K562 (cell line): ENCODE data around the gene TBATA. TPM values are rescaled to one million over a fixed set of nuclear protein-coding genes. Genes with fewer than 3 reads are reported as not detected.

Source experiments
- ATAC-seq: fragments of 200-7000 bp; cut with Tn5 transposase; 3 replicates; pipeline ENCODE4 v1.9.1; 2020; ENCODE audit warnings: moderate library complexity
- BruUV-seq: library from RNA; stranded (reverse); fragments of 400-500 nt; replicated peaks from 2 replicates; lab custom pipeline; 2021; lab: Mats Ljungman, UMichigan
- CTCF ChIA-PET: fragments of 300-600 bp; formaldehyde crosslinking; extraction: SDS; loops from one replicate; lab custom pipeline; 2021; ENCODE audit warnings: low intra/inter-chr PET ratio; lab: Yijun Ruan, JAX
- POLR2A ChIA-PET: fragments of 300-600, 350-650 bp; sonication (Branson Sonifier 250); formaldehyde crosslinking; extraction: SDS; loops from one replicate; lab custom pipeline; 2021; ENCODE audit warnings: antibody characterized with exemption, inconsistent platforms; lab: Yijun Ruan, JAX
- DNase-seq, 4 experiments: peaks; one replicate each; pipeline versions ENCODE4 v3.0.0 to v3.0.0-alpha.2; 2011 to 2018; ENCODE audit warnings: low spot score in 3 of 4, mixed read lengths in 3 of 4; ENCODE audit errors: extremely low read depth in 1 of 4
- FAIRE-seq: peaks from 2 replicates; lab custom pipeline; 2011; peaks lifted over from hg19 to GRCh38; lab: Jason Lieb, UNC
- H2AFZ ChIP-seq: 2 replicates; pipeline ENCODE4 v1.6.0; 2011; ENCODE audit warnings: low read depth, low read length, control low read depth, inconsistent platforms
- H3K27ac ChIP-seq: fragments of 200-600 bp; 3 replicates; pipeline ENCODE4 v1.8.0; 2011; ENCODE audit warnings: low read depth, mild to moderate bottlenecking, control low read depth, inconsistent platforms, low read length, moderate library complexity, mixed read lengths; ENCODE audit errors: extremely low read depth
- H3K27me3 ChIP-seq, 2 experiments: fragments of 300-600 bp in 1 of 2; 2 replicates in 1 of 2; 3 replicates in 1 of 2; pipeline versions ENCODE4 v1.6.0 to v1.8.0; 2011; ENCODE audit warnings: inconsistent platforms in 2 of 2, low read length in 2 of 2, mild to moderate bottlenecking in 1 of 2, mixed read lengths in 1 of 2, moderate library complexity in 1 of 2; ENCODE audit not compliant: control insufficient read depth in 2 of 2, insufficient read depth in 2 of 2
- H3K36me3 ChIP-seq: fragments of 300-600 bp; 3 replicates; pipeline ENCODE4 v1.8.0; 2011; ENCODE audit warnings: mild to moderate bottlenecking, low read length, inconsistent platforms; ENCODE audit not compliant: control insufficient read depth, insufficient read depth
- H3K4me1 ChIP-seq, 2 experiments: fragments of 200-600 bp in 1 of 2; replicated peaks in 1 of 2; 2 replicates in 1 of 2; 3 replicates in 1 of 2; pipeline versions ENCODE4 v1.5.1 to v1.8.0; 2011; ENCODE audit warnings: inconsistent platforms in 2 of 2, low read length in 2 of 2, mild to moderate bottlenecking in 1 of 2, mixed read lengths in 1 of 2, moderate library complexity in 1 of 2; ENCODE audit not compliant: control insufficient read depth in 2 of 2, insufficient read depth in 2 of 2
- H3K4me2 ChIP-seq: 2 replicates; pipeline ENCODE4 v1.6.1; 2011; ENCODE audit warnings: low read length, control low read depth, inconsistent platforms, mixed read lengths; ENCODE audit not compliant: insufficient read depth
- H3K4me3 ChIP-seq: fragments of 200-600 bp; sonication (generic), shearing (Covaris generic); 2 replicates; pipeline ENCODE4 v1.5.1; 2016; ENCODE audit warnings: control low read depth, inconsistent platforms
- H3K79me2 ChIP-seq: fragments of 200-600 bp; 3 replicates; pipeline ENCODE4 v1.8.0; 2011; ENCODE audit warnings: low read length, inconsistent platforms; ENCODE audit not compliant: control insufficient read depth, insufficient read depth
- H3K9ac ChIP-seq, 2 experiments: 2 replicates each; pipeline versions ENCODE4 v1.6.0 to v1.6.1; 2011; ENCODE audit warnings: low read depth in 2 of 2, low read length in 2 of 2, control low read depth in 1 of 2, inconsistent platforms in 1 of 2, mild to moderate bottlenecking in 1 of 2, mixed read lengths in 1 of 2; ENCODE audit not compliant: insufficient read depth in 1 of 2
- H3K9me1 ChIP-seq: one replicate; pipeline ENCODE4 v1.6.0; 2011; ENCODE audit warnings: inconsistent platforms, mild to moderate bottlenecking, low read length, moderate library complexity; ENCODE audit not compliant: control insufficient read depth, insufficient read depth
- H3K9me3 ChIP-seq: replicated peaks from 2 replicates; pipeline ENCODE4 v1.5.1; 2011; ENCODE audit warnings: low read depth, low read length, inconsistent platforms; ENCODE audit not compliant: control insufficient read depth, insufficient read depth
- H4K20me1 ChIP-seq: replicated peaks from 2 replicates; pipeline ENCODE4 v1.6.1; 2011; ENCODE audit warnings: low read length, inconsistent platforms, mixed read lengths; ENCODE audit not compliant: control insufficient read depth, insufficient read depth
- BACH1 ChIP-seq: fragments of 200-800 bp; sonication (Bioruptor generic); IDR thresholded peaks from 2 replicates; pipeline ENCODE4 v1.6.1; 2016; ENCODE audit warnings: missing genetic modification characterization, missing compliant biosample characterization
- C11orf30 ChIP-seq: fragments of 450-650 bp; IDR thresholded peaks from 2 replicates; pipeline ENCODE4 v1.6.1; 2016; ENCODE audit warnings: low read depth, mild to moderate bottlenecking
- EHMT2 ChIP-seq: fragments of 450-650 bp; IDR thresholded peaks from 2 replicates; pipeline ENCODE4 v1.6.1; 2018; ENCODE audit warnings: antibody characterized with exemption
- MAFF ChIP-seq: IDR thresholded peaks from 2 replicates; pipeline ENCODE4 v1.6.1; 2012; ENCODE audit warnings: low read length, improper control_type of control experiment
- MAFG ChIP-seq: fragments of 450-650 bp; conservative IDR thresholded peaks from 2 replicates; pipeline ENCODE4 v1.6.1; 2016; ENCODE audit warnings: missing genetic modification characterization, missing compliant biosample characterization
- MAFK ChIP-seq: IDR thresholded peaks from 2 replicates; pipeline ENCODE4 v1.6.1; 2011; ENCODE audit warnings: low read length, improper control_type of control experiment
- MEF2D ChIP-seq: conservative IDR thresholded peaks from 2 replicates; pipeline ENCODE4 v1.6.1; 2016; ENCODE audit warnings: low read depth, missing genetic modification characterization, missing compliant biosample characterization
- MTF1 ChIP-seq: fragments of 250-450 bp; sonication (Bioruptor Pico); IDR thresholded peaks from 2 replicates; pipeline ENCODE4 v1.9.0; 2021; ENCODE audit warnings: moderate library complexity, mild to moderate bottlenecking, inconsistent platforms, borderline replicate concordance
- NFE2 ChIP-seq: IDR thresholded peaks from 2 replicates; pipeline ENCODE4 v1.6.1; 2014; ENCODE audit warnings: antibody characterized with exemption, low read depth
- RFX5 ChIP-seq: IDR thresholded peaks from 2 replicates; pipeline ENCODE4 v1.6.1; 2011; ENCODE audit warnings: low read depth, mild to moderate bottlenecking, improper control_type of control experiment, low read length
- SPI1 ChIP-seq: IDR thresholded peaks from 2 replicates; pipeline ENCODE4 v1.6.1; 2011; ENCODE audit warnings: low read depth, low read length, control low read depth, borderline replicate concordance
- SUPT5H ChIP-seq: fragments of 450-650 bp; IDR thresholded peaks from 2 replicates; pipeline ENCODE4 v1.6.1; 2016
- ZNF143 ChIP-seq: sonication (generic); formaldehyde crosslinking; IDR thresholded peaks from 2 replicates; pipeline ENCODE4 v1.9.0; 2022; ENCODE audit warnings: mild to moderate bottlenecking, missing genetic modification reagents
- ZNF24 ChIP-seq: fragments of 450-650 bp; IDR thresholded peaks from 2 replicates; pipeline ENCODE4 v1.6.1; 2016
- ZNF316 ChIP-seq: fragments of 450-650 bp; IDR thresholded peaks from 2 replicates; pipeline ENCODE4 v1.6.1; 2016
- ZNF41 ChIP-seq: fragments of 250-450 bp; sonication (Bioruptor Pico); conservative IDR thresholded peaks from 2 replicates; pipeline ENCODE4 v1.4.0; 2020; ENCODE audit warnings: mild to moderate bottlenecking
- ZNF57 ChIP-seq: fragments of 450-650 bp; formaldehyde crosslinking; IDR thresholded peaks from 2 replicates; pipeline ENCODE4 v1.4.0; 2020; ENCODE audit warnings: mild to moderate bottlenecking, moderate library complexity
- WGBS: fragments of 100-300 bp; shearing (Covaris generic); methylation state at CpG from one replicate; pipeline ENCODE4 v1.1.6; 2016; ENCODE audit warnings: low coverage, mixed read lengths; ENCODE audit not compliant: insufficient coverage; ENCODE audit errors: missing lambda C conversion rate; 5-methylcytosine and 5-hydroxymethylcytosine counted together
- in situ Hi-C: fragments of 300-500 bp; cut with MboI; formaldehyde crosslinking; loops from 4 replicates; pipeline ENCODE4 v1.15.0; 2018; ENCODE audit warnings: inconsistent platforms, mixed read lengths
- intact Hi-C: fragments of 100-400 bp; cut with micrococcal nuclease; formaldehyde crosslinking; loops from 2 replicates; pipeline ENCODE4 v1.14.2; 2022
- polyA plus RNA-seq, 8 experiments: library from polyadenylated mRNA; depleted of rRNA in 4 of 8; stranded (reverse) in 5 of 8; unstranded in 3 of 8; fragments of >200 nt; fragmentation: Nextera tagmentation in 2 of 8; fragmentation: Illumina TruSeq in 1 of 8; extraction: Ambion mirVana in 2 of 8; extraction: Trizol in 1 of 8; gene quantifications; 2 replicates each; pipeline versions ENCODE4 v1.2.1 to v1.2.3, GENCODE V29; 2011 to 2014; ENCODE audit warnings: inconsistent platforms in 1 of 8, missing spikeins in 1 of 8
- total RNA-seq, 7 experiments: library from RNA; depleted of rRNA in 6 of 7; stranded (reverse); fragments of >200 nt in 6 of 7; fragmentation: Illumina TruSeq in 2 of 7; extraction: Trizol in 2 of 7; gene quantifications; 2 replicates each; pipeline versions ENCODE4 v1.2.1 to v1.2.3, GENCODE V29; 2011 to 2021; ENCODE audit warnings: low replicate concordance in 1 of 7
- TF ChIP-seq, protein P1 (sequence below): fragments of 250-450 bp; sonication (Bioruptor Pico); IDR thresholded peaks from 2 replicates; pipeline ENCODE4 v1.4.0; 2020; ENCODE audit warnings: mild to moderate bottlenecking
- TF ChIP-seq, protein P2 (sequence below): fragments of 150-350 bp; IDR thresholded peaks from 2 replicates; pipeline ENCODE4 v1.6.1; 2014; ENCODE audit warnings: low read depth, mild to moderate bottlenecking, low read length, borderline replicate concordance
- TF ChIP-seq, protein P3 (sequence below): fragments of 450-650 bp; IDR thresholded peaks from 2 replicates; pipeline ENCODE4 v1.6.1; 2018; ENCODE audit warnings: mild to moderate bottlenecking, low read depth; ENCODE audit not compliant: partially characterized antibody

Gene TBATA
- total and polyA plus RNA-seq, 9 of the 15 experiments (the other 6 are each of a cell fraction or from before 2014, with no cell fraction given), result not detected

DNA sequence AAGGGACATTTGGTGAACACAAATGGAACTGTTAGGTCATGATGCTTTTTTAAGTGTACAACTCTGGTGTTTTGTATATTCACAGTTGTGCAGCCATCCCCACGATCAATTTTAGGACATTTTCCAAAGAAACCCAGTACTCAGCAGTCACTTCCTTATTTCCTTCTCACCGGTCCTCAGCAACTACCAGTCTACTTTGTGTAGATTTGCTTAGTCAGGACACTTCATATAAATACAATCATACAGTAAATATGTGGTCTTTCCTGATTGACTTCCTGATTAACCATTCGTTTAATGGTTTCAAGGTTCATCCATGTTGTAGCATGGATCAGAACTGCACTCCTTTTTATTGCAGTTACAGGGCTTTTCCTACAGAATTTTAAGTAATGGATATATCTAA lies 45.0 kb upstream of the TBATA start:
- peaks cover 0 to 33% of the 10 kb centered on the region in 2 experiments; a peak in 3 of 5 replicates for H3K4me1 ChIP-seq
- no peaks in the 10 kb centered on the region for H3K9me3 ChIP-seq
- WGBS, result 7% methylated on average over 3 of the region's 3 CpGs
- H3K36me3 ChIP-seq, result no peaks in the 10 kb centered on the region
- no peaks in the 10 kb centered on the region for H3K27me3 ChIP-seq
- H4K20me1 ChIP-seq, result no peaks in the 10 kb centered on the region
- ChIA-PET CTCF (no interaction called here), POLR2A (interaction anchor here (1.2 kb wide), 1 partner anchor 61 kb away, joined by 3 read pairs; no protein-coding TSS in a partner anchor)
- intact Hi-C loops, result no loop called here
- ATAC-seq, result no peak
- no peak overlapping the region; the same call in 1 of the 2 replicates for H2AFZ ChIP-seq
- no peak overlapping the region for H3K4me3 ChIP-seq
- H3K9me1 ChIP-seq, result no peaks in the 10 kb centered on the region
- no peak for DNase-seq
- no TSS peak for BruUV-seq
- no peak overlapping the region for H3K4me2 ChIP-seq
- no peaks in the 10 kb centered on the region for H3K79me2 ChIP-seq
- no peak overlapping the region for H3K27ac ChIP-seq
- no peak for FAIRE-seq
- in situ Hi-C loops, result no loop called here
- H3K9ac ChIP-seq, result no peak overlapping the region
- TF ChIP-seq RFX5 (no peak), ZNF24 (no peak), MAFK (peak; percentile 60; the same call in 1 of the 2 replicates), MAFG (tag) (peak; percentile 65), EHMT2 (no peak), ZNF41 (CRISPR knock-in tag) (0 out of 2 replicates have a peak, but pooled peaks have one; percentile 17), MEF2D (tag) (no peak), ZNF57 (CRISPR knock-in tag) (no peak), BACH1 (tag) (no peak), ZNF143 (CRISPR knock-in tag) (no peak), MAFF (peak; percentile 67; the same call in 1 of the 2 replicates), MTF1 (CRISPR knock-in tag) (no peak), SPI1 (peak; percentile 93), C11orf30 (peak; percentile 79), SUPT5H (no peak), NFE2 (peak; percentile 74), ZNF316 (peak; percentile 76)
- TF ChIP-seq, protein P1, sequence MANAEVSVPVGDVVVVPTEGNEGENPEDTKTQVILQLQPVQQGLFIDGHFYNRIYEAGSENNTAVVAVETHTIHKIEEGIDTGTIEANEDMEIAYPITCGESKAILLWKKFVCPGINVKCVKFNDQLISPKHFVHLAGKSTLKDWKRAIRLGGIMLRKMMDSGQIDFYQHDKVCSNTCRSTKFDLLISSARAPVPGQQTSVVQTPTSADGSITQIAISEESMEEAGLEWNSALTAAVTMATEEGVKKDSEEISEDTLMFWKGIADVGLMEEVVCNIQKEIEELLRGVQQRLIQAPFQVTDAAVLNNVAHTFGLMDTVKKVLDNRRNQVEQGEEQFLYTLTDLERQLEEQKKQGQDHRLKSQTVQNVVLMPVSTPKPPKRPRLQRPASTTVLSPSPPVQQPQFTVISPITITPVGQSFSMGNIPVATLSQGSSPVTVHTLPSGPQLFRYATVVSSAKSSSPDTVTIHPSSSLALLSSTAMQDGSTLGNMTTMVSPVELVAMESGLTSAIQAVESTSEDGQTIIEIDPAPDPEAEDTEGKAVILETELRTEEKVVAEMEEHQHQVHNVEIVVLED (CRISPR knock-in tag), result no peak
- TF ChIP-seq, protein P2, sequence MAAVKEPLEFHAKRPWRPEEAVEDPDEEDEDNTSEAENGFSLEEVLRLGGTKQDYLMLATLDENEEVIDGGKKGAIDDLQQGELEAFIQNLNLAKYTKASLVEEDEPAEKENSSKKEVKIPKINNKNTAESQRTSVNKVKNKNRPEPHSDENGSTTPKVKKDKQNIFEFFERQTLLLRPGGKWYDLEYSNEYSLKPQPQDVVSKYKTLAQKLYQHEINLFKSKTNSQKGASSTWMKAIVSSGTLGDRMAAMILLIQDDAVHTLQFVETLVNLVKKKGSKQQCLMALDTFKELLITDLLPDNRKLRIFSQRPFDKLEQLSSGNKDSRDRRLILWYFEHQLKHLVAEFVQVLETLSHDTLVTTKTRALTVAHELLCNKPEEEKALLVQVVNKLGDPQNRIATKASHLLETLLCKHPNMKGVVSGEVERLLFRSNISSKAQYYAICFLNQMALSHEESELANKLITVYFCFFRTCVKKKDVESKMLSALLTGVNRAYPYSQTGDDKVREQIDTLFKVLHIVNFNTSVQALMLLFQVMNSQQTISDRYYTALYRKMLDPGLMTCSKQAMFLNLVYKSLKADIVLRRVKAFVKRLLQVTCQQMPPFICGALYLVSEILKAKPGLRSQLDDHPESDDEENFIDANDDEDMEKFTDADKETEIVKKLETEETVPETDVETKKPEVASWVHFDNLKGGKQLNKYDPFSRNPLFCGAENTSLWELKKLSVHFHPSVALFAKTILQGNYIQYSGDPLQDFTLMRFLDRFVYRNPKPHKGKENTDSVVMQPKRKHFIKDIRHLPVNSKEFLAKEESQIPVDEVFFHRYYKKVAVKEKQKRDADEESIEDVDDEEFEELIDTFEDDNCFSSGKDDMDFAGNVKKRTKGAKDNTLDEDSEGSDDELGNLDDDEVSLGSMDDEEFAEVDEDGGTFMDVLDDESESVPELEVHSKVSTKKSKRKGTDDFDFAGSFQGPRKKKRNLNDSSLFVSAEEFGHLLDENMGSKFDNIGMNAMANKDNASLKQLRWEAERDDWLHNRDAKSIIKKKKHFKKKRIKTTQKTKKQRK, result no peak
- TF ChIP-seq, protein P3, sequence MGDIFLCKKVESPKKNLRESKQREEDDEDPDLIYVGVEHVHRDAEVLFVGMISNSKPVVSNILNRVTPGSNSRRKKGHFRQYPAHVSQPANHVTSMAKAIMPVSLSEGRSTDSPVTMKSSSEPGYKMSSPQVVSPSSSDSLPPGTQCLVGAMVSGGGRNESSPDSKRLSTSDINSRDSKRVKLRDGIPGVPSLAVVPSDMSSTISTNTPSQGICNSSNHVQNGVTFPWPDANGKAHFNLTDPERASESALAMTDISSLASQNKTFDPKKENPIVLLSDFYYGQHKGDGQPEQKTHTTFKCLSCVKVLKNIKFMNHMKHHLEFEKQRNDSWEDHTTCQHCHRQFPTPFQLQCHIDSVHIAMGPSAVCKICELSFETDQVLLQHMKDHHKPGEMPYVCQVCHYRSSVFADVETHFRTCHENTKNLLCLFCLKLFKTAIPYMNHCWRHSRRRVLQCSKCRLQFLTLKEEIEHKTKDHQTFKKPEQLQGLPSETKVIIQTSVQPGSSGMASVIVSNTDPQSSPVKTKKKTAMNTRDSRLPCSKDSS, result no peak
